Lung (tissue), 12 donors: ENCODE results near the gene CDHR4. TPM values are rescaled to one million over a fixed set of nuclear protein-coding genes. Genes with fewer than 3 reads are reported as not detected.

Experiments used
- ATAC-seq: fragments of 200-7000 bp; cut with Tn5 transposase; one replicate; pipeline ENCODE4 v1.9.1; 2020; ENCODE audit warnings: moderate number of reproducible peaks; ENCODE audit not compliant: insufficient read depth, low FRiP score
- DNase-seq, 3 donors: peaks; one replicate each; pipeline ENCODE4 v3.0.0-alpha.2; 2013 to 2017
- H3K27ac ChIP-seq, 2 donors: one replicate each; pipeline ENCODE4 v1.5.1; 2013; ENCODE audit warnings: mild to moderate bottlenecking in 2 of 2, moderate library complexity in 2 of 2, control low read depth in 1 of 2, inconsistent platforms in 1 of 2, low read depth in 1 of 2, low read length in 1 of 2
- H3K27me3 ChIP-seq, 3 donors: one replicate each; pipeline ENCODE4 v1.5.1; 2013; ENCODE audit warnings: low read length in 2 of 3; ENCODE audit not compliant: control insufficient read depth in 3 of 3, insufficient read depth in 3 of 3
- H3K36me3 ChIP-seq, 4 donors: one replicate each; pipeline ENCODE4 v1.5.1; 2013; ENCODE audit warnings: low read length in 4 of 4, mild to moderate bottlenecking in 1 of 4, moderate library complexity in 1 of 4; ENCODE audit not compliant: control insufficient read depth in 4 of 4, insufficient read depth in 4 of 4
- H3K4me1 ChIP-seq, 5 donors: one replicate each; pipeline ENCODE4 v1.5.1; 2013; ENCODE audit warnings: low read length in 5 of 5, mild to moderate bottlenecking in 2 of 5, moderate library complexity in 1 of 5; ENCODE audit not compliant: control insufficient read depth in 5 of 5, insufficient read depth in 5 of 5
- H3K4me3 ChIP-seq: one replicate; pipeline ENCODE4 v1.5.1; 2013; ENCODE audit warnings: mild to moderate bottlenecking, control low read depth, moderate library complexity
- H3K9ac ChIP-seq, 2 donors: one replicate each; pipeline ENCODE4 v1.5.1; 2013; ENCODE audit warnings: low read length in 2 of 2, control low read depth in 1 of 2; ENCODE audit not compliant: insufficient read depth in 1 of 2
- H3K9me3 ChIP-seq, 4 donors: one replicate each; pipeline ENCODE4 v1.5.1; 2013; ENCODE audit warnings: low read length in 3 of 4, mild to moderate bottlenecking in 1 of 4, moderate library complexity in 1 of 4; ENCODE audit not compliant: control insufficient read depth in 4 of 4, insufficient read depth in 3 of 4
- CTCF ChIP-seq: IDR thresholded peaks from 2 replicates; pipeline ENCODE4 v1.5.1; 2012; ENCODE audit warnings: mild to moderate bottlenecking; ENCODE audit errors: control extremely low read depth, extremely low read depth
- WGBS, 2 donors: extraction: QIAGEN DNeasy Blood & Tissue Kit; methylation state at CpG; one replicate each; pipeline ENCODE4 v1.1.7; 2013; 5-methylcytosine and 5-hydroxymethylcytosine counted together
- polyA plus RNA-seq, 2 donors: library from polyadenylated mRNA; stranded (reverse); fragments of 200-250 nt; gene quantifications; one replicate each; pipeline ENCODE4 v1.2.1, GENCODE V29; 2013
- total RNA-seq, 2 donors: library from RNA; depleted of rRNA in 1 of 2; stranded (reverse); fragments of >200 nt in 1 of 2; gene quantifications; one replicate each; pipeline ENCODE4 v1.2.1, GENCODE V29; 2014 to 2021
- donor health status: control.
- donor health status: control.
- donor health status: Bipolar disorder and iron deficiency.
- donor health status: healthy.
- donor health status: DM: yes; HTN: yes; CAD: no.

Gene CDHR4
- total and polyA plus RNA-seq, 4 donors, result 6.3 to 27.0 (median 8.8) TPM

GRCh38 chr3:49771340-49771938 lies 28.2 kb downstream of the CDHR4 start:
- 73 to 83% methylated on average over 1 of the region's 1 CpG for WGBS, 2 donors
- H3K9me3 ChIP-seq, result no peaks in the 10 kb centered on the region
- TF ChIP-seq CTCF, result no peak
- H3K27ac ChIP-seq, result no peak overlapping the region
- peaks cover 0 to 11% (median 2%) of the 10 kb centered on the region in 4 donors for H3K36me3 ChIP-seq
- DNase-seq (peak in 1 of 3 donors; percentile 5), ATAC-seq (no peak)
- peaks cover 0 to 10% (median 4%) of the 10 kb centered on the region in 5 donors for H3K4me1 ChIP-seq
- H3K27me3 ChIP-seq, result no peaks in the 10 kb centered on the region
- H3K9ac ChIP-seq, result no peak overlapping the region
- H3K4me3 ChIP-seq, result no peak overlapping the region

DNA sequence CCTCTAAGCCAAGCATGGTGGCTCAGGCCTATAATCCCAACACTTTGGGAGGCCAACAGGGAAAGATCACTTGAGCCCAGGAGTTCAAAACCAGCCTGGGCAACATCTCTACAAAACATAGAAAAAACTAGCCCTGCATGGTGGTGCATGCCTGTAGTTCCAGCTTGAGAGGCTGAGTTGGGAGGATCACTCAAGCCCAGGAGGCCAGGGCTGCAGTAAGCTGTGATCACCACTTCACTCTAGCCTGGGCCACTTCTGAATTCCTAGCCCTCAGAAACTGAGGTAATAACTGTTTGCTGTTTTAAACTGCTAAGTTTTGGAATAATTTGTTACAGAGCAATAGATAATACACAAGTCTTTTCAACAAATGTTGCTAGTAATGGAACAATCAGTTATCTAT lies 29.7 kb downstream of the CDHR4 start:
- no peak for TF ChIP-seq CTCF
- H3K9ac ChIP-seq, result no peak overlapping the region
- peaks cover 0 to 7% (median 2%) of the 10 kb centered on the region in 4 donors for H3K36me3 ChIP-seq
- H3K27me3 ChIP-seq, result no peaks in the 10 kb centered on the region
- H3K4me1 ChIP-seq, result peaks cover 0 to 10% (median 4%) of the 10 kb centered on the region in 5 donors
- H3K27ac ChIP-seq, result no peak overlapping the region
- ATAC-seq, result no peak
- no peak for DNase-seq
- H3K9me3 ChIP-seq, result no peaks in the 10 kb centered on the region
- no peak overlapping the region for H3K4me3 ChIP-seq

GRCh38 chr3:49769286-49769915 lies 30.3 kb downstream of the CDHR4 start:
- peaks cover 0 to 10% (median 4%) of the 10 kb centered on the region in 5 donors for H3K4me1 ChIP-seq
- no peak for ATAC-seq
- H3K4me3 ChIP-seq, result no peak overlapping the region
- H3K9ac ChIP-seq, result no peak overlapping the region
- H3K9me3 ChIP-seq, result no peaks in the 10 kb centered on the region
- H3K27ac ChIP-seq, result no peak overlapping the region
- H3K36me3 ChIP-seq, result peaks cover 0 to 7% (median 3%) of the 10 kb centered on the region in 4 donors
- WGBS, 2 donors, result 80 to 83% methylated on average over 3 of the region's 3 CpGs
- DNase-seq, result peak in 2 of 3 donors; percentile 62 to 71
- TF ChIP-seq CTCF, result no peak
- no peaks in the 10 kb centered on the region for H3K27me3 ChIP-seq

DNA sequence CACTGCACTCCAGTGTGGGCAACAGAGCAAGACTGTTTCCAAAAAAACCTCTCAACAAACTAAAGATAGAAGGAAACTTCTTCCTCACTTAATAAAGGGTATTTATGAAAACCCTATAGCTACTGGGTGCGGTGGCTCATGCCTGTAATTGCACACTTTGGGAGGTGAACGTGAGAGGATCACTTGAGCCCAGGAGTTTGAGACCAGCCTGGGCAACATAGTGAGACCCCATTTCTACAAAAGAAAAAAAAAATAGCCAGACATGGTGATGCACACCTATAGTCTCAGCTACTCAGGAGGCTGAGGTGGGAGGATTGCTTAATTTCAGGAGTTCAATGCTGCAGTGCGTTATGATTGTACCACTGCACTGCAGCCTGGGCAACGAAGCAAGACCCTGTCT lies 35.7 kb downstream of the CDHR4 start:
- Histone ChIP-seq H3K27me3 (no peaks in the 10 kb centered on the region), H3K9me3 (no peaks in the 10 kb centered on the region), H3K4me3 (no peak overlapping the region), H3K9ac (no peak overlapping the region), H3K36me3 (peaks cover 0 to 2% (median 0%) of the 10 kb centered on the region in 4 donors), H3K27ac (no peak overlapping the region), H3K4me1 (peaks cover 0 to 2% (median 0%) of the 10 kb centered on the region in 5 donors)
- 96 to 98% methylated on average over 4 of the region's 4 CpGs for WGBS, 2 donors
- TF ChIP-seq CTCF, result no peak
- ATAC-seq, result no peak
- no peak for DNase-seq
